A673 (cell line): ENCODE results near the gene MAN1C1. TPM values are rescaled to one million over a fixed set of nuclear protein-coding genes. Genes with fewer than 3 reads are reported as not detected.

ENCODE experiments used
- BruUV-seq: library from RNA; stranded (reverse); fragments of 400-500 nt; replicated peaks from 2 replicates; lab custom pipeline; 2021; lab: Mats Ljungman, UMichigan
- CTCF ChIA-PET: fragments of 300-600 bp; sonication (Branson Sonifier 250); formaldehyde crosslinking; loops from one replicate; lab custom pipeline; 2022; ENCODE audit warnings: antibody characterized with exemption; lab: Charles Lee
- POLR2A ChIA-PET: fragments of 300-600 bp; sonication (Branson Sonifier 250); formaldehyde crosslinking; loops from one replicate; lab custom pipeline; 2022; ENCODE audit warnings: antibody characterized with exemption; ENCODE audit not compliant: low non-redundant PET; lab: Charles Lee
- DNase-seq: peaks from one replicate; pipeline ENCODE4 v3.0.0-alpha.2; 2015; ENCODE audit warnings: low spot score
- H3K27ac ChIP-seq: fragments of 200-600 bp; sonication (generic); 2 replicates; pipeline ENCODE4 v1.5.1; 2016; ENCODE audit warnings: mixed run types, low read depth, mild to moderate bottlenecking, mixed read lengths, antibody characterized with exemption, low read length; ENCODE audit not compliant: poor library complexity, severe bottlenecking
- H3K27me3 ChIP-seq: fragments of 200-600 bp; sonication (generic); replicated peaks from 2 replicates; pipeline ENCODE4 v1.6.1; 2017; ENCODE audit warnings: mixed run types, low read depth, mild to moderate bottlenecking, mixed read lengths, antibody characterized with exemption, low read length; ENCODE audit not compliant: insufficient read depth, poor library complexity
- H3K36me3 ChIP-seq: fragments of 200-600 bp; sonication (generic); 2 replicates; pipeline ENCODE4 v1.6.1; 2016; ENCODE audit warnings: mixed run types, mild to moderate bottlenecking, mixed read lengths, antibody characterized with exemption, low read length; ENCODE audit not compliant: insufficient read depth, poor library complexity, severe bottlenecking
- H3K4me1 ChIP-seq: fragments of 200-600 bp; sonication (generic); 2 replicates; pipeline ENCODE4 v1.6.1; 2017; ENCODE audit warnings: mixed run types, mild to moderate bottlenecking, mixed read lengths, antibody characterized with exemption, low read length; ENCODE audit not compliant: insufficient read depth, poor library complexity, severe bottlenecking
- H3K4me3 ChIP-seq: fragments of 200-600 bp; sonication (generic); 2 replicates; pipeline ENCODE4 v1.5.1; 2016; ENCODE audit warnings: low read depth, mixed run types, mild to moderate bottlenecking, mixed read lengths, low read length; ENCODE audit not compliant: poor library complexity, severe bottlenecking
- H3K9me3 ChIP-seq: fragments of 200-600 bp; sonication (generic); 2 replicates; pipeline ENCODE4 v1.6.1; 2016; ENCODE audit warnings: mixed run types, low read depth, mild to moderate bottlenecking, mixed read lengths, antibody characterized with exemption, low read length; ENCODE audit not compliant: poor library complexity, severe bottlenecking
- CTCF ChIP-seq: fragments of 300-800, 200-600 bp; sonication (generic); conservative IDR thresholded peaks from 2 replicates; pipeline ENCODE4 v1.5.1; 2017; ENCODE audit warnings: low read depth, mild to moderate bottlenecking, antibody characterized with exemption, low read length, moderate library complexity, mixed read lengths
- EZH2 ChIP-seq: fragments of 200-600 bp; sonication (generic); IDR thresholded peaks from 2 replicates; pipeline ENCODE4 v1.6.1; 2017; ENCODE audit warnings: borderline replicate concordance, low read depth, mild to moderate bottlenecking, mixed read lengths, antibody characterized with exemption, low read length; ENCODE audit not compliant: poor library complexity, severe bottlenecking
- intact Hi-C: fragments of 100-400 bp; cut with micrococcal nuclease; formaldehyde crosslinking; loops from one replicate; pipeline ENCODE4 v1.10.0; 2022; ENCODE audit not compliant: unreplicated experiment
- total RNA-seq: library from RNA; stranded (reverse); gene quantifications from 2 replicates; pipeline ENCODE4 v1.2.3, GENCODE V29; 2021

The MAN1C1 gene
- total RNA-seq, 1 experiment from 2014 or later: 0.21 TPM

- Histone ChIP-seq H3K4me3 (peak overlapping the region; percentile 57), H3K27ac (peak overlapping the region; percentile 61), H3K4me1 (peaks cover 6% of the 10 kb centered on the region), H3K27me3 (no peaks in the 10 kb centered on the region), H3K36me3 (peaks cover 3% of the 10 kb centered on the region), H3K9me3 (no peaks in the 10 kb centered on the region)
- intact Hi-C loops: no loop called here
- POLR2A ChIA-PET: no interaction called here
- CTCF ChIA-PET: no interaction called here
- no TSS peak for BruUV-seq
- TF ChIP-seq EZH2 (no peak), CTCF (no peak)
- no peak for DNase-seq
Observed at GRCh38 chr1:25800703-25801377, 184.2 kb downstream of the MAN1C1 start.

- no peaks in the 10 kb centered on the region for H3K9me3 ChIP-seq
- H3K27me3 ChIP-seq: no peaks in the 10 kb centered on the region
- DNase-seq: no peak
- peaks cover 3% of the 10 kb centered on the region for H3K36me3 ChIP-seq
- no peak overlapping the region for H3K27ac ChIP-seq
- TF ChIP-seq CTCF (no peak), EZH2 (no peak)
- intact Hi-C loops: loop anchor here (2.0 kb wide), 1 partner anchor 194 kb away; no protein-coding TSS in a partner anchor
- ChIA-PET CTCF (no interaction called here), POLR2A (no interaction called here)
- TSS peak; percentile 65 for BruUV-seq
- H3K4me3 ChIP-seq: no peak overlapping the region
- H3K4me1 ChIP-seq: peaks cover 6% of the 10 kb centered on the region
Observed at GRCh38 chr1:25802915-25803314, 186.3 kb downstream of the MAN1C1 start.

- Histone ChIP-seq H3K27me3 (no peaks in the 10 kb centered on the region), H3K36me3 (peaks cover 3% of the 10 kb centered on the region), H3K4me1 (peaks cover 6% of the 10 kb centered on the region), H3K27ac (no peak overlapping the region), H3K4me3 (no peak overlapping the region), H3K9me3 (no peaks in the 10 kb centered on the region)
- POLR2A ChIA-PET: no interaction called here
- no peak for TF ChIP-seq EZH2
- no peak for TF ChIP-seq CTCF
- intact Hi-C loops: loop anchor here (2.0 kb wide), 1 partner anchor 195 kb away; no protein-coding TSS in a partner anchor
- BruUV-seq: no TSS peak
- CTCF ChIA-PET: no interaction called here
- no peak for DNase-seq
Observed at GRCh38 chr1:25803368-25803767, 186.8 kb downstream of the MAN1C1 start.
